K562 (cell line): Measurements from ENCODE around the gene DOCK8. TPM values are rescaled to one million over a fixed set of nuclear protein-coding genes. Genes with fewer than 3 reads are reported as not detected.

Experiments used
- AFF4 ChIP-seq: sonication (generic); formaldehyde crosslinking; IDR thresholded peaks from 2 replicates; pipeline ENCODE4 v1.8.0; 2023; ENCODE audit warnings: mild to moderate bottlenecking, missing genetic modification reagents
- CREB5 ChIP-seq: fragments of 250-450 bp; sonication (Bioruptor Pico); IDR thresholded peaks from 2 replicates; pipeline ENCODE4 v1.5.0; 2020; ENCODE audit warnings: mild to moderate bottlenecking
- CTCFL ChIP-seq: IDR thresholded peaks from 2 replicates; pipeline ENCODE4 v1.6.1; 2011; ENCODE audit warnings: borderline replicate concordance, low read depth, mild to moderate bottlenecking, moderate library complexity, low read length; ENCODE audit not compliant: insufficient read depth, poor library complexity, severe bottlenecking
- FOXA3 ChIP-seq, 2 experiments: fragments of 450-650 bp in 1 of 2; sonication (generic) in 1 of 2; formaldehyde crosslinking; IDR thresholded peaks in 1 of 2; conservative IDR thresholded peaks in 1 of 2; 2 replicates each; pipeline versions ENCODE4 v1.4.0 to v1.8.0; 2020 to 2022; ENCODE audit warnings: mild to moderate bottlenecking in 2 of 2, missing genetic modification reagents in 1 of 2
- HMGN3 ChIP-seq: IDR thresholded peaks from 2 replicates; pipeline ENCODE4 v1.6.1; 2011; ENCODE audit warnings: borderline replicate concordance, low read depth, mild to moderate bottlenecking, mixed read lengths, low read length; ENCODE audit not compliant: insufficient read length; ENCODE audit errors: extremely low read depth
- IRF9 ChIP-seq: fragments of 450-650 bp; IDR thresholded peaks from 2 replicates; pipeline ENCODE4 v1.6.1; 2016; ENCODE audit warnings: missing biosample characterization, missing genetic modification characterization
- NCOA2 ChIP-seq, 2 experiments: fragments of 450-650 bp; IDR thresholded peaks; 2 replicates each; pipeline ENCODE4 v1.6.1; 2018; ENCODE audit warnings: mild to moderate bottlenecking in 2 of 2, moderate library complexity in 1 of 2; ENCODE audit not compliant: partially characterized antibody in 2 of 2
- NR4A1 ChIP-seq, 2 experiments: fragments of 250-450 bp in 1 of 2; fragments of 450-650 bp in 1 of 2; sonication (Bioruptor Pico) in 1 of 2; IDR thresholded peaks; 2 replicates each; pipeline versions ENCODE4 v1.4.0 to v1.6.1; 2016 to 2020; ENCODE audit warnings: mild to moderate bottlenecking in 2 of 2, missing compliant biosample characterization in 1 of 2, missing genetic modification characterization in 1 of 2, moderate library complexity in 1 of 2
- RBFOX2 ChIP-seq: fragments of 200-400 bp; formaldehyde crosslinking; IDR thresholded peaks from 2 replicates; pipeline ENCODE4 v1.6.1; 2017; ENCODE audit warnings: low read depth, mild to moderate bottlenecking, low read length, moderate library complexity
- VEZF1 ChIP-seq: fragments of 200-800 bp; sonication (Bioruptor generic); IDR thresholded peaks from 2 replicates; pipeline ENCODE4 v1.6.1; 2017; ENCODE audit warnings: missing genetic modification characterization, missing compliant biosample characterization
- ZNF592 ChIP-seq: fragments of 450-650 bp; IDR thresholded peaks from 2 replicates; pipeline ENCODE4 v1.6.1; 2017; ENCODE audit warnings: antibody characterized with exemption, mild to moderate bottlenecking
- polyA plus RNA-seq, 8 experiments: library from polyadenylated mRNA; depleted of rRNA in 4 of 8; stranded (reverse) in 5 of 8; unstranded in 3 of 8; fragments of >200 nt; fragmentation: Nextera tagmentation in 2 of 8; fragmentation: Illumina TruSeq in 1 of 8; extraction: Ambion mirVana in 2 of 8; extraction: Trizol in 1 of 8; gene quantifications; 2 replicates each; pipeline versions ENCODE4 v1.2.1 to v1.2.3, GENCODE V29; 2011 to 2014; ENCODE audit warnings: inconsistent platforms in 1 of 8, missing spikeins in 1 of 8
- total RNA-seq, 7 experiments: library from RNA; depleted of rRNA in 6 of 7; stranded (reverse); fragments of >200 nt in 6 of 7; fragmentation: Illumina TruSeq in 2 of 7; extraction: Trizol in 2 of 7; gene quantifications; 2 replicates each; pipeline versions ENCODE4 v1.2.1 to v1.2.3, GENCODE V29; 2011 to 2021; ENCODE audit warnings: low replicate concordance in 1 of 7

The DOCK8 gene
- total and polyA plus RNA-seq, 9 of the 15 experiments (the other 6 are each of a cell fraction or from before 2014, with no cell fraction given), result 14.4 to 53.8 (median 25.1) TPM

- no peak for TF ChIP-seq CTCFL
- no peak for TF ChIP-seq HMGN3
- TF ChIP-seq IRF9 (tag), result no peak
- TF ChIP-seq NR4A1 (CRISPR knock-in tag; IDR thresholded peaks at IDR 0.05), result no peak
- TF ChIP-seq NR4A1 (tag; IDR thresholded peaks at IDR 0.05), result no peak
- TF ChIP-seq VEZF1 (CRISPR knock-in tag), result peak; percentile 45; the same call in 1 of the 2 replicates
- peak in 1 of 2 experiments; percentile 57 for TF ChIP-seq NCOA2 (IDR thresholded peaks at IDR 0.05; ENCODE audit: partially characterized antibody in 2 of 2)
- no peak for TF ChIP-seq AFF4
- TF ChIP-seq CREB5 (CRISPR knock-in tag), result no peak
- peak in 1 of 2 experiments; percentile 29; a peak in 1 of 4 replicates for TF ChIP-seq FOXA3 (CRISPR knock-in tag; conservative IDR thresholded peaks at IDR 0.05 in 1 of 2, IDR thresholded peaks at IDR 0.05 in 1 of 2)
- TF ChIP-seq RBFOX2, result no peak
- peak; percentile 80 for TF ChIP-seq ZNF592
These were observed 36.7 kb downstream of the DOCK8 start (continued) for GRCh38 chr9:251398-251797.
